Neural progenitor cell (in vitro differentiated cells): Measurements from ENCODE around the gene MBTPS1.

Experiments used
- EZH2 ChIP-seq: fragments of 200-600 bp; sonication (generic); IDR thresholded peaks from 2 replicates; pipeline ENCODE4 v1.6.1; 2017; ENCODE audit warnings: antibody characterized with exemption, mild to moderate bottlenecking, moderate library complexity
- EZH2phosphoT487 ChIP-seq: fragments of 200-600 bp; sonication (generic); IDR thresholded peaks from 2 replicates; pipeline ENCODE4 v1.6.1; 2017; ENCODE audit warnings: antibody characterized with exemption
- TF ChIP-seq, protein P1 (sequence below): fragments of 200-600 bp; sonication (generic); IDR thresholded peaks from 2 replicates; pipeline ENCODE4 v1.5.1; 2017; ENCODE audit warnings: antibody characterized with exemption, mild to moderate bottlenecking

- TF ChIP-seq, protein P1, sequence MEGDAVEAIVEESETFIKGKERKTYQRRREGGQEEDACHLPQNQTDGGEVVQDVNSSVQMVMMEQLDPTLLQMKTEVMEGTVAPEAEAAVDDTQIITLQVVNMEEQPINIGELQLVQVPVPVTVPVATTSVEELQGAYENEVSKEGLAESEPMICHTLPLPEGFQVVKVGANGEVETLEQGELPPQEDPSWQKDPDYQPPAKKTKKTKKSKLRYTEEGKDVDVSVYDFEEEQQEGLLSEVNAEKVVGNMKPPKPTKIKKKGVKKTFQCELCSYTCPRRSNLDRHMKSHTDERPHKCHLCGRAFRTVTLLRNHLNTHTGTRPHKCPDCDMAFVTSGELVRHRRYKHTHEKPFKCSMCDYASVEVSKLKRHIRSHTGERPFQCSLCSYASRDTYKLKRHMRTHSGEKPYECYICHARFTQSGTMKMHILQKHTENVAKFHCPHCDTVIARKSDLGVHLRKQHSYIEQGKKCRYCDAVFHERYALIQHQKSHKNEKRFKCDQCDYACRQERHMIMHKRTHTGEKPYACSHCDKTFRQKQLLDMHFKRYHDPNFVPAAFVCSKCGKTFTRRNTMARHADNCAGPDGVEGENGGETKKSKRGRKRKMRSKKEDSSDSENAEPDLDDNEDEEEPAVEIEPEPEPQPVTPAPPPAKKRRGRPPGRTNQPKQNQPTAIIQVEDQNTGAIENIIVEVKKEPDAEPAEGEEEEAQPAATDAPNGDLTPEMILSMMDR = no peak
- TF ChIP-seq EZH2phosphoT487 (no peak), EZH2 (no peak)
Observed at GRCh38 chr16:84086341-84086740, 30.4 kb downstream of the MBTPS1 start.
